Prostate gland (tissue), 2 donors: ENCODE measurements around the gene VKORC1. TPM values are rescaled to one million over a fixed set of nuclear protein-coding genes. Genes with fewer than 3 reads are reported as not detected.

Experiments used
- DNase-seq: peaks from one replicate; pipeline ENCODE4 v3.0.0-alpha.2; 2019; ENCODE audit warnings: low spot score
- H3K27ac ChIP-seq, 2 donors: fragments of 200-600 bp; sonication (generic); 2 replicates each; pipeline ENCODE4 v1.5.1; 2017 to 2019
- H3K27me3 ChIP-seq: fragments of 200-600 bp; sonication (generic); replicated peaks from 2 replicates; pipeline ENCODE4 v1.5.1; 2019; ENCODE audit not compliant: insufficient read depth
- H3K36me3 ChIP-seq, 2 donors: fragments of 200-600 bp; sonication (generic); 1 replicate in 1 of 2; 2 replicates in 1 of 2; pipeline versions ENCODE4 v1.5.1 to v1.8.1; 2017 to 2019
- H3K4me1 ChIP-seq: fragments of 200-600 bp; sonication (generic); replicated peaks from 2 replicates; pipeline ENCODE4 v1.5.1; 2019
- H3K4me3 ChIP-seq, 2 donors: fragments of 200-600 bp; sonication (generic); 2 replicates each; pipeline ENCODE4 v1.5.1; 2017 to 2019
- H3K9me3 ChIP-seq: fragments of 200-600 bp; sonication (generic); 2 replicates; pipeline ENCODE4 v1.5.1; 2017
- POLR2A ChIP-seq: fragments of 450-650 bp; IDR thresholded peaks from one replicate; pipeline ENCODE4 v1.6.1; 2016; ENCODE audit warnings: antibody characterized with exemption, mild to moderate bottlenecking
- POLR2AphosphoS5 ChIP-seq: sonication (generic); formaldehyde crosslinking; IDR thresholded peaks from one replicate; pipeline ENCODE4 v1.6.1; 2017; ENCODE audit warnings: antibody characterized with exemption
- WGBS: methylation state at CpG from one replicate; pipeline ENCODE4 v1.1.5; 2018; 5-methylcytosine and 5-hydroxymethylcytosine counted together
- intact Hi-C: fragments of 100-400 bp; cut with DNase I; formaldehyde crosslinking; loops from one replicate; pipeline ENCODE4 v1.14.2; 2022
- total RNA-seq, 2 donors: library from RNA; depleted of rRNA; stranded (reverse); fragments of >200 nt; gene quantifications; one replicate each; pipeline ENCODE4 v1.1.0, GENCODE V29; 2016
- TF ChIP-seq, protein P1 (sequence below), 4 experiments: fragments of 200-600 bp in 2 of 4; fragments of 450-650 bp in 2 of 4; sonication (generic) in 2 of 4; IDR thresholded peaks; 1 replicate in 3 of 4; 2 replicates in 1 of 4; pipeline ENCODE4 v1.5.1; 2016 to 2019; ENCODE audit warnings: antibody characterized with exemption in 4 of 4, mild to moderate bottlenecking in 2 of 4, moderate library complexity in 2 of 4

VKORC1 gene
- total RNA-seq, 2 donors from 2014 or later = 106 to 175 TPM

GRCh38 chr16:31094088-31094423 lies 541 bp downstream of the VKORC1 start:
- WGBS = 0% methylated on average over 20 of the region's 20 CpGs
- peak overlapping the region; percentile 58 to 60 for H3K4me3 ChIP-seq
- no peak for TF ChIP-seq POLR2A
- TF ChIP-seq, protein P1, sequence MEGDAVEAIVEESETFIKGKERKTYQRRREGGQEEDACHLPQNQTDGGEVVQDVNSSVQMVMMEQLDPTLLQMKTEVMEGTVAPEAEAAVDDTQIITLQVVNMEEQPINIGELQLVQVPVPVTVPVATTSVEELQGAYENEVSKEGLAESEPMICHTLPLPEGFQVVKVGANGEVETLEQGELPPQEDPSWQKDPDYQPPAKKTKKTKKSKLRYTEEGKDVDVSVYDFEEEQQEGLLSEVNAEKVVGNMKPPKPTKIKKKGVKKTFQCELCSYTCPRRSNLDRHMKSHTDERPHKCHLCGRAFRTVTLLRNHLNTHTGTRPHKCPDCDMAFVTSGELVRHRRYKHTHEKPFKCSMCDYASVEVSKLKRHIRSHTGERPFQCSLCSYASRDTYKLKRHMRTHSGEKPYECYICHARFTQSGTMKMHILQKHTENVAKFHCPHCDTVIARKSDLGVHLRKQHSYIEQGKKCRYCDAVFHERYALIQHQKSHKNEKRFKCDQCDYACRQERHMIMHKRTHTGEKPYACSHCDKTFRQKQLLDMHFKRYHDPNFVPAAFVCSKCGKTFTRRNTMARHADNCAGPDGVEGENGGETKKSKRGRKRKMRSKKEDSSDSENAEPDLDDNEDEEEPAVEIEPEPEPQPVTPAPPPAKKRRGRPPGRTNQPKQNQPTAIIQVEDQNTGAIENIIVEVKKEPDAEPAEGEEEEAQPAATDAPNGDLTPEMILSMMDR (IDR thresholded peaks at IDR 0.05) = no peak
- no peak for DNase-seq
- H3K4me1 ChIP-seq = no peaks in the 10 kb centered on the region
- no peaks in the 10 kb centered on the region for H3K9me3 ChIP-seq
- H3K27ac ChIP-seq = peak overlapping the region; percentile 82
- H3K36me3 ChIP-seq = peaks cover 0 to 3% of the 10 kb centered on the region in 2 donors
- intact Hi-C loops = loop anchor here (2.0 to 10.0 kb wide), 3 partner anchors 19 to 109 kb away; partner anchors contain the start of genes HSD3B7, ZNF646 and ZNF668
- no peaks in the 10 kb centered on the region for H3K27me3 ChIP-seq

GRCh38 chr16:31093132-31093703 lies 1.4 kb downstream of the VKORC1 start:
- Histone ChIP-seq H3K9me3 (no peaks in the 10 kb centered on the region), H3K27ac (no peak overlapping the region), H3K27me3 (no peaks in the 10 kb centered on the region), H3K36me3 (peaks cover 0 to 3% of the 10 kb centered on the region in 2 donors), H3K4me1 (no peaks in the 10 kb centered on the region), H3K4me3 (no peak overlapping the region)
- intact Hi-C loops = loop anchor here (5.0 to 10.0 kb wide), 2 partner anchors 49 to 108 kb away; partner anchors contain the start of gene HSD3B7
- no peak for DNase-seq
- TF ChIP-seq, protein P1 (IDR thresholded peaks at IDR 0.05) = no peak
- no peak for TF ChIP-seq POLR2A
- TF ChIP-seq POLR2AphosphoS5 = no peak
- WGBS = 28% methylated on average over 16 of the region's 17 CpGs

GRCh38 chr16:31092330-31092729 lies 2.3 kb downstream of the VKORC1 start:
- DNase-seq = no peak
- no peak overlapping the region for H3K27ac ChIP-seq
- 92% methylated on average over 5 of the region's 5 CpGs for WGBS

GRCh38 chr16:31090540-31090939 lies 4.1 kb downstream of the VKORC1 start:
- 79% methylated on average over 2 of the region's 2 CpGs for WGBS
- no peak overlapping the region for H3K4me3 ChIP-seq
- intact Hi-C loops = loop anchor here (5.0 to 10.0 kb wide), 2 partner anchors 52 to 106 kb away; partner anchors contain the start of gene HSD3B7

More at GRCh38 chr16:31092330-31092729, 2.3 kb downstream of the VKORC1 start:
- H3K4me1 ChIP-seq = no peaks in the 10 kb centered on the region
- TF ChIP-seq POLR2AphosphoS5 (no peak), POLR2A (no peak)
- TF ChIP-seq, protein P1 (IDR thresholded peaks at IDR 0.05) = no peak
- intact Hi-C loops = loop anchor here (5.0 to 10.0 kb wide), 2 partner anchors 50 to 108 kb away; partner anchors contain the start of gene HSD3B7
- no peak overlapping the region for H3K4me3 ChIP-seq
- no peaks in the 10 kb centered on the region for H3K27me3 ChIP-seq
- H3K36me3 ChIP-seq = peaks cover 0 to 3% of the 10 kb centered on the region in 2 donors
- no peaks in the 10 kb centered on the region for H3K9me3 ChIP-seq

More at GRCh38 chr16:31090540-31090939, 4.1 kb downstream of the VKORC1 start:
- no peak for DNase-seq
- Histone ChIP-seq H3K27ac (no peak overlapping the region), H3K27me3 (no peaks in the 10 kb centered on the region), H3K9me3 (no peaks in the 10 kb centered on the region), H3K36me3 (peaks cover 0 to 3% of the 10 kb centered on the region in 2 donors), H3K4me1 (no peaks in the 10 kb centered on the region)
- TF ChIP-seq, protein P1 (IDR thresholded peaks at IDR 0.05) = no peak
- TF ChIP-seq POLR2AphosphoS5 (no peak), POLR2A (no peak)
